Subcutaneous abdominal adipose tissue (tissue), 5 donors: ENCODE data around the gene PDE6H.

Experiments used
- H3K27ac ChIP-seq: one replicate; pipeline ENCODE4 v1.7.0; 2013; ENCODE audit warnings: low read depth, mild to moderate bottlenecking, inconsistent platforms, low read length, moderate library complexity
- H3K27me3 ChIP-seq, 5 donors: one replicate each; pipeline ENCODE4 v1.7.0; 2013; ENCODE audit warnings: low read length in 5 of 5, inconsistent platforms in 1 of 5; ENCODE audit not compliant: control insufficient read depth in 5 of 5, insufficient read depth in 4 of 5
- H3K36me3 ChIP-seq, 5 donors: one replicate each; pipeline ENCODE4 v1.7.0; 2013; ENCODE audit warnings: low read length in 5 of 5; ENCODE audit not compliant: control insufficient read depth in 5 of 5, insufficient read depth in 5 of 5
- H3K4me1 ChIP-seq, 5 donors: one replicate each; pipeline ENCODE4 v1.7.0; 2013; ENCODE audit warnings: low read length in 5 of 5, mild to moderate bottlenecking in 3 of 5, moderate library complexity in 1 of 5; ENCODE audit not compliant: control insufficient read depth in 5 of 5, insufficient read depth in 5 of 5
- H3K4me3 ChIP-seq, 5 donors: one replicate each; pipeline ENCODE4 v1.7.0; 2013; ENCODE audit warnings: low read length in 5 of 5, low read depth in 1 of 5
- H3K9ac ChIP-seq, 5 donors: one replicate each; pipeline ENCODE4 v1.7.0; 2013; ENCODE audit warnings: low read length in 5 of 5, mild to moderate bottlenecking in 4 of 5, moderate library complexity in 3 of 5
- H3K9me3 ChIP-seq, 5 donors: one replicate each; pipeline ENCODE4 v1.7.0; 2013; ENCODE audit warnings: low read length in 5 of 5; ENCODE audit not compliant: control insufficient read depth in 5 of 5
- donor health status: healthy.
- donor health status: healthy.
- donor health status: healthy.
- donor health status: healthy.
- donor health status: healthy.

Gene PDE6H

GRCh38 chr12:14936224-14936861, 36.5 kb upstream of the PDE6H start:
- no peaks in the 10 kb centered on the region for H3K27me3 ChIP-seq
- H3K9me3 ChIP-seq = no peaks in the 10 kb centered on the region
- H3K4me3 ChIP-seq = no peak overlapping the region
- peaks cover 0 to 5% (median 4%) of the 10 kb centered on the region in 5 donors for H3K36me3 ChIP-seq
- no peak overlapping the region for H3K9ac ChIP-seq
- H3K27ac ChIP-seq = no peak overlapping the region
- no peaks in the 10 kb centered on the region for H3K4me1 ChIP-seq

DNA sequence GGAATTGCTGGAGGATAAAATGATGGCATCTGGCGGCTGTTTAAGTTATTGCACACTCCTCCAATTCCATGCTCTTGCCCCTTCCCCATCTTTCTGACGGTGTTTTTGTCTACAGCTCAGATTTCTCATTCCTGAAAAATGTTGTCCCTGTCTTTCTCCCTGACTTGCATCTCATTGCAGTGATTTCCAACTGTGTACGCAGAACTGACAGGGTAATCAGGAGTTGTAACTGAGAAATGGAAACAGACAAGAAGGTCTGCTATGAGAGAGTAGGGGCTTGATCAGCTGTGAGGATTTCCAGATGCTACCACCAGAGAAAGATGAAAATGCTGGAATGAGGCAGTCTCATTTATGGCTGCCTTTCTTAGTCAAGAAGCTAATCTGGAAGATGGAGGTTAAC, 35.8 kb upstream of the PDE6H start:
- no peak overlapping the region for H3K4me3 ChIP-seq
- no peaks in the 10 kb centered on the region for H3K4me1 ChIP-seq
- H3K9ac ChIP-seq = no peak overlapping the region
- H3K27ac ChIP-seq = no peak overlapping the region
- peaks cover 4 to 11% (median 6%) of the 10 kb centered on the region in 5 donors for H3K36me3 ChIP-seq
- H3K27me3 ChIP-seq = no peaks in the 10 kb centered on the region
- H3K9me3 ChIP-seq = no peaks in the 10 kb centered on the region

DNA sequence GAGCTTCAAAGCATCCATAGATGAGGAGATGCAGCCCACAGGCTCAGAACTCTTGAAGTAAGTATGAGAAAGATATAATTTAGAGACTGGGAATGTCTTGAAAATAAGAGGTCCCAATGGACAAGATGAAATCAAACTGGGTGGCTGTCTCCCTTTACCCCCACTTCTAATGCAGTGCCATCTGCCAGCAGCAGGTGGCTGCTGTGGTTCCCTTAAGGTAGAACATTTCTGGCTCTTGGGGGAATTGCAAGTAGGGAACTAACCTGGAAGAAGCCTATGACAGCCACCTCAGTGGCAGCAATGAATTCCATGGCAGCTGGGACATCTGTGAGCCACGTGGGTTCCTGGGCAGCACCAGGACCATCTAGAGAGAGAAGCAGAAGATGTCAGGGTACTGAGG, 35.2 kb upstream of the PDE6H start:
- no peaks in the 10 kb centered on the region for H3K9me3 ChIP-seq
- no peak overlapping the region for H3K27ac ChIP-seq
- H3K36me3 ChIP-seq = peaks cover 4 to 18% (median 12%) of the 10 kb centered on the region in 5 donors
- no peak overlapping the region for H3K4me3 ChIP-seq
- H3K27me3 ChIP-seq = no peaks in the 10 kb centered on the region
- no peak overlapping the region for H3K9ac ChIP-seq
- no peaks in the 10 kb centered on the region for H3K4me1 ChIP-seq

GRCh38 chr12:14938301-14938700, 34.5 kb upstream of the PDE6H start, which contains the start of gene ERP27:
Gene ERP27, minus strand, starts transcription at chr12:14938537. Its CDS starts 29 bp downstream, at chr12:14938508.
- Histone ChIP-seq H3K4me1 (no peaks in the 10 kb centered on the region), H3K9me3 (no peaks in the 10 kb centered on the region), H3K27ac (no peak within 1 kb of the TSS), H3K27me3 (no peaks in the 10 kb centered on the region), H3K36me3 (peaks cover 4 to 18% (median 12%) of the 10 kb centered on the region in 5 donors), H3K9ac (no peak within 1 kb of the TSS), H3K4me3 (no peak within 1 kb of the TSS)

DNA sequence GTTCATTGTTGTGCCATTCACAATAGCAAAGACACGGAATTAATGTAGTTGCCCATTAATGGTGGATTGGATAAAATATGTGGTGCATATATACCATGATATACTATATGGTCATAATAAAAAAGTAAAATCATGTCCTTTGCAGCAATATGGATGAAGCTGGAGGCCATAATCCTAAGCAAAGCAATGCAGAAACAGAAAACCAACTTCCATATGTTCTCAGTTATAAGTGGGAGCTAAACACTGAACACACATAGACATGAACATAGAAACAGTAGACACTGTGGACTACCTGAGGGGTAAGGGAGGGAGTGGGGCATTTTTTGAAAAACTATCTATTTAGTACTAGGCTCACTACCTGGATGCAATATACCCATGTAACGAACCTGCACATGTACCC, 31.5 kb upstream of the PDE6H start:
- Histone ChIP-seq H3K9ac (no peak overlapping the region), H3K27me3 (no peaks in the 10 kb centered on the region), H3K4me1 (peaks cover 0 to 4% (median 0%) of the 10 kb centered on the region in 5 donors), H3K36me3 (peaks cover 8 to 35% (median 29%) of the 10 kb centered on the region in 5 donors), H3K27ac (no peak overlapping the region), H3K9me3 (no peaks in the 10 kb centered on the region), H3K4me3 (no peak overlapping the region)

GRCh38 chr12:14942196-14942931, 30.5 kb upstream of the PDE6H start:
- peaks cover 8 to 45% (median 38%) of the 10 kb centered on the region in 5 donors for H3K36me3 ChIP-seq
- no peaks in the 10 kb centered on the region for H3K27me3 ChIP-seq
- peaks cover 0 to 4% (median 0%) of the 10 kb centered on the region in 5 donors for H3K4me1 ChIP-seq
- no peak overlapping the region for H3K27ac ChIP-seq
- H3K4me3 ChIP-seq = no peak overlapping the region
- no peaks in the 10 kb centered on the region for H3K9me3 ChIP-seq
- H3K9ac ChIP-seq = no peak overlapping the region

DNA sequence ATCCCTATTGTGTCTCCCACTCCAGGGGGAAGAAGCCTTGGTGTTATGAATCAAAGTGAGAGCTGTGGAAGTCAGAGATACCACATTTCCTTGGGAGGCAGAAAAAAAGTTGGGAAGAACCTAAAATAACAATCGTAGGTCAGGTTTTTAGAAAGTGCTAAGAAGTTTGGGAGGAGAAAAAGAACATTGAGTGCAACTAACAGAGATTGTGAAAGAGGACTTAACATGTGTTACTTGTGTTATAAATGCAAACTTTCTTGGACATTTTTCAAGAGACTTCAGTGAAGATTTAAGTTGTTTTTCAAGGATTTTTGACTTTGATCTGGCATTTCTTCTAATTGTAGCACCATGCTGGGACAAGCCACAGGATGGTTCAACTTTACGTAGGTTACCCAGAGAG, 26.7 kb upstream of the PDE6H start:
- peaks cover 0 to 27% (median 17%) of the 10 kb centered on the region in 5 donors for H3K4me1 ChIP-seq
- H3K27me3 ChIP-seq = no peaks in the 10 kb centered on the region
- no peak overlapping the region for H3K9ac ChIP-seq
- H3K27ac ChIP-seq = no peak overlapping the region
- H3K4me3 ChIP-seq = no peak overlapping the region
- peaks cover 4 to 57% (median 52%) of the 10 kb centered on the region in 5 donors for H3K36me3 ChIP-seq
- no peaks in the 10 kb centered on the region for H3K9me3 ChIP-seq

DNA sequence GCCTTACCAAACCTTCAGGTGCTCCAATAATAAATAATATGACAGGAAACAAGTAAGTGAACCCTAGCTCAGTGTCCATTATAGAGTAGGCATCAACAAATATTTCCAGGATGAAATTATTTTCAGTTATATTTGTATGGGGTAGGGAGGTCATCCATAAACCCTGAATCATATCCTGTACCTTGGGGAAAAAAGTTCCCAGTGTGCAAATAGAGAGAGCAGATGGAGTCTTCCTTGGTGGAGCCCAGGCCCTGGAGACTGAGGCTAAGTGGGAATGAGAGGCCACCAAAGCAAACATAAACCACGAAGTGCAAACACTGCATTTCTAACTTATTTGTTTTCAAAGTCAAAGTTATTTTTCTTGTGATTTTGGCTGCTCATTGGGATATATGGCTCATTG, 26.0 kb upstream of the PDE6H start:
- Histone ChIP-seq H3K27me3 (no peaks in the 10 kb centered on the region), H3K4me3 (no peak overlapping the region), H3K36me3 (peaks cover 4 to 51% (median 48%) of the 10 kb centered on the region in 5 donors), H3K9me3 (no peaks in the 10 kb centered on the region), H3K4me1 (peaks cover 0 to 34% (median 21%) of the 10 kb centered on the region in 5 donors), H3K27ac (no peak overlapping the region), H3K9ac (no peak overlapping the region)

GRCh38 chr12:14948672-14949071, 24.2 kb upstream of the PDE6H start:
- H3K9ac ChIP-seq = peak overlapping the region in 1 of 5 donors; percentile 30

DNA sequence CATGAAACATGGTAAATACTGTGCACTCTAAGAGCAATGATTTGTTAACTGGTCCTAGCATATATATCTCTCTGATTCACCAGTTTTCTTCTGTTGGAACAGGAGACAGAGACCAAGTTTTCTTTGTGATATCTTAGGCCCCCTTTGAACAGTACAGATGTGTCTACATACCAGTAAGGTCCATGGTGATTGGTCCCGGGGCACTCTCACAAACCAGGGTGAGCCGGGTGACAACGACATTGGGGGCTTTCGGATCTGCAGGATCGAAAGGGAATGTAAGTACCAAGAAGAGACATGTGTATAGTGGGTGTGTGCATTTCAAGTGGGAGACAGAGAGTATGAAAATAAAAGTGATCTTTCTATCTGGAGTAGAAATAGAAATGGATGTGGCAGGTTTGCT, 23.2 kb upstream of the PDE6H start:
- Histone ChIP-seq H3K9me3 (no peaks in the 10 kb centered on the region), H3K36me3 (peaks cover 4 to 42% (median 35%) of the 10 kb centered on the region in 5 donors), H3K4me3 (no peak overlapping the region), H3K9ac (no peak overlapping the region), H3K27ac (no peak overlapping the region), H3K27me3 (no peaks in the 10 kb centered on the region), H3K4me1 (peaks cover 0 to 53% (median 24%) of the 10 kb centered on the region in 5 donors)

More at GRCh38 chr12:14948672-14949071, 24.2 kb upstream of the PDE6H start:
- peaks cover 0 to 44% (median 24%) of the 10 kb centered on the region in 5 donors for H3K4me1 ChIP-seq
- H3K9me3 ChIP-seq = no peaks in the 10 kb centered on the region
- peak overlapping the region in 2 of 5 donors; percentile 29 to 41 for H3K4me3 ChIP-seq
- H3K27ac ChIP-seq = peak overlapping the region; percentile 63
- H3K36me3 ChIP-seq = peaks cover 4 to 45% (median 40%) of the 10 kb centered on the region in 5 donors
- no peaks in the 10 kb centered on the region for H3K27me3 ChIP-seq
